Karpas-422 (cell line): ENCODE results near the gene DAB2IP. TPM values are rescaled to one million over a fixed set of nuclear protein-coding genes. Genes with fewer than 3 reads are reported as not detected.

Source experiments
- DNase-seq: peaks from one replicate; pipeline ENCODE4 v3.0.0-alpha.2; 2015
- H2AFZ ChIP-seq: fragments of 200-600 bp; sonication (generic); 2 replicates; pipeline ENCODE4 v1.6.1; 2014; ENCODE audit warnings: antibody characterized with exemption, low read length, mixed read lengths
- H3K27ac ChIP-seq: fragments of 200-600 bp; sonication (generic); 2 replicates; pipeline ENCODE4 v1.5.1; 2014; ENCODE audit warnings: mild to moderate bottlenecking, low read length, moderate library complexity
- H3K27me3 ChIP-seq: fragments of 200-600 bp; sonication (generic); 2 replicates; pipeline ENCODE4 v1.6.1; 2014; ENCODE audit warnings: low read length, mixed read lengths
- H3K36me3 ChIP-seq: fragments of 200-600 bp; sonication (generic); 2 replicates; pipeline ENCODE4 v1.6.1; 2014; ENCODE audit warnings: low read length, mixed read lengths; ENCODE audit not compliant: insufficient read depth
- H3K4me1 ChIP-seq: fragments of 200-600 bp; sonication (generic); 2 replicates; pipeline ENCODE4 v1.6.1; 2014; ENCODE audit warnings: mild to moderate bottlenecking, low read length, mixed read lengths
- H3K4me2 ChIP-seq: fragments of 200-600 bp; sonication (generic); 2 replicates; pipeline ENCODE4 v1.6.1; 2014; ENCODE audit warnings: low read length, low read depth, mild to moderate bottlenecking; ENCODE audit not compliant: poor library complexity, severe bottlenecking
- H3K4me3 ChIP-seq: fragments of 200-600 bp; sonication (generic); 2 replicates; pipeline ENCODE4 v1.5.1; 2014; ENCODE audit warnings: mild to moderate bottlenecking, antibody characterized with exemption, low read length, mixed read lengths
- H3K79me2 ChIP-seq: fragments of 200-600 bp; sonication (generic); 2 replicates; pipeline ENCODE4 v1.6.1; 2014; ENCODE audit warnings: mild to moderate bottlenecking, low read length, mixed read lengths
- H3K9ac ChIP-seq: fragments of 200-600 bp; sonication (generic); 2 replicates; pipeline ENCODE4 v1.6.0; 2014; ENCODE audit warnings: low read length
- H3K9me2 ChIP-seq: fragments of 200-600 bp; sonication (generic), shearing (Covaris generic); replicated peaks from 2 replicates; pipeline ENCODE4 v1.6.0; 2014; ENCODE audit warnings: mild to moderate bottlenecking, low read length, moderate library complexity; ENCODE audit not compliant: insufficient read depth
- H3K9me3 ChIP-seq: fragments of 300-700, 200-600 bp; sonication (generic); 2 replicates; pipeline ENCODE4 v1.6.1; 2014; ENCODE audit warnings: low read length, mixed read lengths
- H4K20me1 ChIP-seq: fragments of 200-600 bp; sonication (generic); 2 replicates; pipeline ENCODE4 v1.6.1; 2014; ENCODE audit warnings: mild to moderate bottlenecking, antibody characterized with exemption, low read length, low read depth; ENCODE audit not compliant: insufficient read depth
- total RNA-seq: library from RNA; depleted of rRNA; stranded (reverse); fragments of >200 nt; shearing (Covaris generic); gene quantifications from 2 replicates; pipeline ENCODE4 v1.2.3, GENCODE V29; 2014; ENCODE audit warnings: low replicate concordance

Gene DAB2IP
- total RNA-seq, 1 experiment from 2014 or later = 1.3 TPM

DNA sequence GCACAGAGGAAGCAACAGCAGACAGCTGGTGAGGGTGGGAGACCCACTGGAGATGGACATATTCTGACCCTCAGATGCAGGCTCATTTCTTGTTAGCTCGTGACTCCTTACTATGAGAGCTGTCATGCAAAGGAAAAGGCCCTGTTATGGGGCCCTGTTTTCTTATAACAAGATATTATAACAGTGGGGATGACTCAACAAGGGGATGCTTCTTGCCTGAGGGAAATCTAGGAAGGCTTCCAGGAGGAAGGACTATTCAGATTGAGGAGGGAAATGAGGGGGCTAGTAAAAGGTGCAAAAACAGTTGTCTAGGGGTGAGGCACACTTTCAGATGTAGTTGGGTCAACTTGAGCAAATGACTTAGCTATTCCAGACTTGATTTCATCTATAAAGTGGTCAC is 83.0 kb downstream of the DAB2IP start:
- Histone ChIP-seq H3K79me2 (no peaks in the 10 kb centered on the region), H3K4me1 (peaks cover 6% of the 10 kb centered on the region), H2AFZ (no peak overlapping the region), H3K27me3 (no peaks in the 10 kb centered on the region), H3K9me2 (no peaks in the 10 kb centered on the region), H3K9me3 (no peaks in the 10 kb centered on the region), H4K20me1 (no peaks in the 10 kb centered on the region), H3K4me3 (no peak overlapping the region), H3K36me3 (no peaks in the 10 kb centered on the region), H3K27ac (no peak overlapping the region), H3K9ac (no peak overlapping the region), H3K4me2 (no peak overlapping the region)
- no peak for DNase-seq

DNA sequence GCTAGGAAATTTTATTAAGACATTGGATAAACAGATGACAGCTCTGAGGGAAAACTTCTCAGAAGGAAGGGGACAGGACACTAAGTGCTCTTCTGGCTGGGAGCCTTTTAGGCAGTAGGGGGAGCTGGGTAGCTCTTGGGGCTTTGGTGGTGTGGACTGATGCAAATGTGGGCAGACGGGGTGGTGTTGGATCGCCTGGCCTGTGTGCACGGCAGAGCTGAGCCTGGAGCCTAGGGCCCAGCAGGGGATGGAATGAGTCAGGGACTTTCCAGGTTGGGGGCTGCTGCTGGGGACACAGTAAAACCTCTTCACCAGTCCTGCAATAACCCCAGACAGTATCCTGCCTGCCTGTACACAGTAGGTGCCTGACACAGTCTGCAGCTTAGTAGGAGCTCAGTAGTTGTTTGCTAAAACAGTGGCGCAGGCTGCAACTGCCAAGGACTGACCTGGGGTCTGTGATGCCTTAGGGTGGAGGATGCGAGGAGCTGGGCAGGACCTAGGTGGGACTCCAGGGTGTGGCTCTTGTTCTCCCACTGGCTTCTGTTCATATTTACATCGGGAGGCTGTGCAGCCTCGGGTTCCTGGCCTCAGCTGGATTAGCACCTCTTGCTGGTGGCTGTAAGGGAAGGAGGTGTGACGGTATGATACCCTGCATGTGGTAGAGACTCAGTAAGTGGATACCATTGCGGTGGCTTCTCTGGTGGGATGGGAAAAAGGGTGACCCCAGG is 83.8 kb downstream of the DAB2IP start:
- no peaks in the 10 kb centered on the region for H4K20me1 ChIP-seq
- no peaks in the 10 kb centered on the region for H3K79me2 ChIP-seq
- peaks cover 6% of the 10 kb centered on the region for H3K4me1 ChIP-seq
- DNase-seq = peak; percentile 78
- H3K9me3 ChIP-seq = no peaks in the 10 kb centered on the region
- no peak overlapping the region for H3K27ac ChIP-seq
- no peak overlapping the region for H3K4me3 ChIP-seq
- H3K4me2 ChIP-seq = no peak overlapping the region
- H3K9me2 ChIP-seq = no peaks in the 10 kb centered on the region
- no peak overlapping the region for H3K9ac ChIP-seq
- H2AFZ ChIP-seq = no peak overlapping the region
- H3K27me3 ChIP-seq = no peaks in the 10 kb centered on the region
- no peaks in the 10 kb centered on the region for H3K36me3 ChIP-seq

DNA sequence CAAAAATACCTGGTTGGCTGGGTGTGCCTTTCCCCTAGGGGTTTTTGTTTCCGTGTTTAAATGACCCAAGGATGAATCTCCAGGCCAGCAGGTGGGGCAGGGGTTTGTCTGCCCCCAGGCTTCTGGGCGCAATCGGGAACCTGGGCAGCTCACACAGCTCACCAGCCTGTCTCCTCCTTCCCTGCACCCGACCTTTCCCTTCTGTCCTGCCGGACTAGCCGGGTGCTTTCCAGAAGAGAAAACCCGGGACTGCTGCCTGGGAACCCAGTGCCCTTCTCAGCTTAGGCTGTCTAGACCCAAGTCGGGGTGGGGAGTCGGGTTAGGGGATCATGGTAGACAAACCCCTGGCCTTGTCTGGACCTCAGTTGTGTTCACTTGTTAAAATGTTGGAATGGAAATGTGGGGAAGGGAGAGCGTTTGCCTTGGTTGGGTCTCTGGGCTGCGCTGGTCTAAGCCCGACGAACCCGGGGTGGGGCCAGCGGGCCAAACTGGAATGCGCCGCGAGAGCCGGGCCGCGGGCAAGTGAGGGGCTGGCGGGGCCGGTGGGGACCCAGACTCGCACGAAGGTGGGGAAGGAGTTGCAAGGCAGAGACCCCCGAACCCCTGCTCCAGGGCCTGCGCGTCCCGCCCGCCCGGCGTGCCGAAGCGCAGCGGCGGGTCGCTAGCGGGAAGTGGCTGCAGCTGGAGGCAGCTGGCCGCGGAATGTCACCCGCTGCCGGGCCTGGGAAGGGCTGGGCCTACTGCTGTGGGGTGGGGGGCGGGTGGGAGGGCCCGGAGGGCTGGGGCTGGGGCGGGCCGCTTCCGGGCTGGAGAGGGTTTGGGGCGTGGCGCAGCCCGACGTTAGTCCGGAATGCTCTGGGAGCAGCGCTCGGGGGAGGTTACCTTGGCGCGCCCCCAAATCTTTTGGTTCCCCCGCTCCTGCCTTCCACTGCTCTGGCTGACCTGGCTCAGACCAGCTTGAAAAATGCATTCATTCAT is 84.6 kb downstream of the DAB2IP start:
- Histone ChIP-seq H3K9me3 (no peaks in the 10 kb centered on the region), H3K4me1 (peaks cover 6% of the 10 kb centered on the region), H2AFZ (no peak overlapping the region), H3K36me3 (no peaks in the 10 kb centered on the region), H3K9me2 (no peaks in the 10 kb centered on the region), H3K4me2 (no peak overlapping the region), H3K9ac (no peak overlapping the region), H4K20me1 (no peaks in the 10 kb centered on the region), H3K27ac (no peak overlapping the region), H3K79me2 (no peaks in the 10 kb centered on the region), H3K27me3 (no peaks in the 10 kb centered on the region), H3K4me3 (no peak overlapping the region)
- no peak for DNase-seq

DNA sequence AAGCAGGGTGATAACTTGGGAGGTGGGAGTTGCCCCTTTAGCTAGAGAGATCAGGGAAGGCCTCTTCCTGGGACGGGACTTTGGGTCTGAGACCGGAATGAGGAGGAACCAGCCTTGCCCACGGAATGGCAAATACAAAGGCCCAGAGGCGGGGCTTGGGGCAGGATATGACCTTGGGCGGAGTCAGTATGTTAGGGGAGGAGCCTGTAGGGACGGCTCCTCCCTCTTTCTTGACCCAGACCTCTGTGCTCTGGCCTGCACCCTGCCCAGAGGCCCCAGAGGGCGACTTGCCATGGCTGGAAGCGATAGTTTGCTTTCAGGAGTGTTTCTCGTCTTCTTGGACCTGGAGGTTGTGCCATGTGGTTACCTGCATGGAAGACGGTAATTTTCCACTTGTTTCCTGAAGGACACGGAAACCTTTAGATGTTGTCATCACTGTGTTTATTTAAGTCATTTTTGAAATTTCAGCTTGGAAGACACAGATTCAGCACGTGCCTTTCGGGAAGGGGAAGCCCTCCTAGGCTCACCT is 85.6 kb downstream of the DAB2IP start:
- DNase-seq = no peak
- no peak overlapping the region for H2AFZ ChIP-seq
- no peak overlapping the region for H3K9ac ChIP-seq
- no peaks in the 10 kb centered on the region for H3K79me2 ChIP-seq
- no peaks in the 10 kb centered on the region for H3K36me3 ChIP-seq
- no peaks in the 10 kb centered on the region for H4K20me1 ChIP-seq
- H3K4me1 ChIP-seq = peaks cover 6% of the 10 kb centered on the region
- H3K27me3 ChIP-seq = no peaks in the 10 kb centered on the region
- H3K9me3 ChIP-seq = no peaks in the 10 kb centered on the region
- no peak overlapping the region for H3K4me2 ChIP-seq
- H3K27ac ChIP-seq = no peak overlapping the region
- no peak overlapping the region for H3K4me3 ChIP-seq
- no peaks in the 10 kb centered on the region for H3K9me2 ChIP-seq

DNA sequence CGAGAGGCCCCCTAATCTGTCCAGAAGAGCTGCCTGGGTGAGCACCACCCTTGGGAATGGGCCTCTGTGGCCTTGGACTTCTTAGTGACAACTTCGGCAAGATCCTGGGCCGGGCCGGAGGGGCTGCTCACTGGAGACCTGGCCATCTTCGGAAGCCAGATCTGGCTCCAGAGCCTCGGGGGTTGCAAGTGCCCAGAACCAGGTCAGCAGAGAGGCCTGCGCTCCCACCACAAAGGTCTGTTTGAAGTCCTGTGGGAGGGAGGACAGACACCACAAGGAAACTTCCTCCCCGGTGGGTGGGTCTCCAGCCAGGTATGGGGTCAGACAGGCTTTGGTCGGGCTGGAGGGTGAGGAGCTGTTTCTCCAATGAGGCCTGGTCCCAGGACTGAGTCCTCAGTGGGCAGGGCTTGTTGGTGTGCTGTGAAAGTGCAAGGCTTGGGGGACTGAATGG is 86.1 kb downstream of the DAB2IP start:
- Histone ChIP-seq H3K9me3 (no peaks in the 10 kb centered on the region), H4K20me1 (no peaks in the 10 kb centered on the region), H3K27me3 (no peaks in the 10 kb centered on the region), H3K9ac (no peak overlapping the region), H3K36me3 (no peaks in the 10 kb centered on the region), H2AFZ (no peak overlapping the region), H3K27ac (no peak overlapping the region), H3K4me1 (peaks cover 6% of the 10 kb centered on the region), H3K4me3 (no peak overlapping the region), H3K9me2 (no peaks in the 10 kb centered on the region), H3K4me2 (no peak overlapping the region), H3K79me2 (no peaks in the 10 kb centered on the region)
- DNase-seq = no peak

DNA sequence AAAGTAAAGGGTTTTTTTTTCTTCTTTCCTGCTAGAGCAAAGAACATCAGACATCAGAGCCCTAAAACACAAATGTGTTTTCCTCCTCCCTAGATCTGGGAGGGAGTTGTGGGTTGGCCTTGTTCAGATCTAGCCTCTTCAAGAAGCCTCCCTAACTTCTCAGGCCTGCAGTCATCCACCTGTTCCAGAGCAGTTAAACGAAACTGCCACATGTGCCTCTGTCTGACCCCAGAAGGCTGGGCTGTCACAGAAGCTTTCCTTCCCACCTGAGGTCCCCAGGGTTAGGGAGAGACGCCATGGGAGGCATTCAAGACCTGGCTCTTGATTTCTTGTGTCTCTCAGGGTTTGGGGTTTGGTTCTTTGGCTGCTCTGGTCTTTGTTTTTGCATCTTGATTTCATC is 87.0 kb downstream of the DAB2IP start:
- no peaks in the 10 kb centered on the region for H3K9me3 ChIP-seq
- H3K27me3 ChIP-seq = no peaks in the 10 kb centered on the region
- no peak overlapping the region for H2AFZ ChIP-seq
- no peaks in the 10 kb centered on the region for H3K9me2 ChIP-seq
- no peak overlapping the region for H3K9ac ChIP-seq
- H4K20me1 ChIP-seq = no peaks in the 10 kb centered on the region
- H3K4me2 ChIP-seq = no peak overlapping the region
- H3K27ac ChIP-seq = no peak overlapping the region
- no peaks in the 10 kb centered on the region for H3K36me3 ChIP-seq
- H3K4me1 ChIP-seq = peaks cover 6% of the 10 kb centered on the region
- DNase-seq = no peak
- no peaks in the 10 kb centered on the region for H3K79me2 ChIP-seq
- no peak overlapping the region for H3K4me3 ChIP-seq

DNA sequence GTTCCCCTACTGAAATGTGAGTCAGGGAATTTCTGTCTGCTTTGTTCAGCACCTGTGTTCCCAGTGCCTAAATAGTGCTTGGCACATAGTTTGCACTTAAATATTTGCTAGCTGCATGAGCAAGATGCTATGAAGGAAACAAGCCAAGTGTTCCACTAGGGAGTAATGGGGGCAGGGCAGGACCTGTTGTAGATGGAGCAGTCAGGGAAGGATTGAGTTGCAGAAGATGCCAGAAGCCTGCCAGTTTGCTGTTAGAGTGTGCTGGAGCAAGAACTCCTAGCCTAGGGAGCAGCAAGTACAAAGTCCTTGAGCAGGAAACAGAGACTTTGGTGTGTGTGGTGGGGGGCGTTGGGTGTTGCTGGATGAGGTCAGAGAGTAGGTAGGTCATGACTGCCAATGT is 87.5 kb downstream of the DAB2IP start:
- Histone ChIP-seq H3K4me2 (no peak overlapping the region), H3K9ac (no peak overlapping the region), H4K20me1 (no peaks in the 10 kb centered on the region), H3K9me3 (no peaks in the 10 kb centered on the region), H3K27ac (no peak overlapping the region), H3K4me1 (peaks cover 6% of the 10 kb centered on the region), H3K9me2 (no peaks in the 10 kb centered on the region), H3K79me2 (no peaks in the 10 kb centered on the region), H3K4me3 (no peak overlapping the region), H3K27me3 (no peaks in the 10 kb centered on the region), H2AFZ (no peak overlapping the region), H3K36me3 (no peaks in the 10 kb centered on the region)
- DNase-seq = no peak

DNA sequence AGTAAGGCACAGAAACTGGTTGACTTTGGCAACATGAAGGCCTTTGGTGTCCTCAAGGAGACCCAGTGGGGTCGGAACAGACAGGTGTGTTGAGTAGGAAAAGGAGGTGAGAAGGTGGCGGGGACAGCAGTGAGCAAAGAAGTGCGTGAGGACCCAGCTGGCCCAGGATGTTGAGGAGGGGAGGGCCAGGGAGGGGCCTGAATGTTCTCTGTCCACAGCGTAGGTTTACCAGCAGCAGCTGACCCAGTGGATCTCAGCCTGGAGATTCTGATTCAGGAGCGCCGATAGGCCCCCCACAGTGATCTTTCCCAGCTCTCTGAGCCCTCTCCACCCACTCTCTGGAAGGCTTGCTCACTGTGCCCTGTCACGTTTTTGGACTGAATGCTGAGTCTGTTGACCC is 88.5 kb downstream of the DAB2IP start:
- H4K20me1 ChIP-seq = no peaks in the 10 kb centered on the region
- H3K4me3 ChIP-seq = no peak overlapping the region
- no peaks in the 10 kb centered on the region for H3K9me3 ChIP-seq
- no peak overlapping the region for H2AFZ ChIP-seq
- H3K4me1 ChIP-seq = peaks cover 6% of the 10 kb centered on the region
- no peak overlapping the region for H3K9ac ChIP-seq
- DNase-seq = no peak
- no peak overlapping the region for H3K4me2 ChIP-seq
- no peaks in the 10 kb centered on the region for H3K36me3 ChIP-seq
- no peak overlapping the region for H3K27ac ChIP-seq
- H3K79me2 ChIP-seq = no peaks in the 10 kb centered on the region
- no peaks in the 10 kb centered on the region for H3K9me2 ChIP-seq
- H3K27me3 ChIP-seq = no peaks in the 10 kb centered on the region
